ENCODE measurements around the gene ITGB6.

Gene ITGB6

DNA sequence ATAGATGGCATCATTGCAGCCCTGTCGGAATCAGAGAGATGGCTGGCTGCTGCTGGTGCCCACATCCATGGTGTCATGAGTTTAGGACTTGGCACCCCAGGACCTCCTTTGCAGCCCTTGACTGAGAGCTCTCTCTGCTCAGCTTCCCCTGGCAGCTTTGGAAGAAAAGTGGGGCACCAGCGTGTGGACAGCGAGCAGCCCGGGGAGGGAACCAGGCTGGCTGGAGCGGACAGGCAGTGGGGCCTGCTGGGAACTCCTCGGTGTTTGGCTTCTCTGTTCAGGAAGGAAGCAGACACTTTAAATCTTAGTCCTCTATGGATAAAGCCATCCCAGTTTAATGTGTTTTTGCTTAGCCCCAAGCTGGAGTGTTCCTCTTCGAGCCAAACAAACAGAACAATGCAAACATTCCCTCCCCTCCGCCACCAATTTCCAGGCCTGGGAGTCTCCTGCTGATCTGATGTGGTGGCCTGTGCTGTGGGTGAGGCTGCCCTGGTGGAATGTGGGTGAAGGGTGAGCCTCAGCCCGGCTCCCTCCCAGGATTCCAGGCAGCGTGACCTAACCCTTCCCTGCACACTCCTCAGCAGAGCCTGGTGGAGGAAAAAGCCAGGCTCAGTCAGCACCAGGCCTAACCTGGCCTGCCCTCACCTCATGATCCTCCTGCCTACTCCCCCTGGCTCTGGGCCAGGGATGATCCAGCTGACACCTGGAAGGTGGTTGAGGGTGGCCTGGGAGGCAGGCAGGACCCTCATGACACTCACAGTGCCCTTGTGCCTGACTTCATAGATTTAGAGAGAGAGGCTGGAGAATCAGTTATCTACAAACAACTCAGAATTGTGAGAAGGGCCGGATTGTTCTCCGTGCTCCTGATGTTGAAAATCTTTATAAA is 21.6 kb upstream of the ITGB6 start:
- no peak overlapping the region for H3K4me3 ChIP-seq (ENCODE audit: low read depth, low read length)
- TF ChIP-seq, protein P1, sequence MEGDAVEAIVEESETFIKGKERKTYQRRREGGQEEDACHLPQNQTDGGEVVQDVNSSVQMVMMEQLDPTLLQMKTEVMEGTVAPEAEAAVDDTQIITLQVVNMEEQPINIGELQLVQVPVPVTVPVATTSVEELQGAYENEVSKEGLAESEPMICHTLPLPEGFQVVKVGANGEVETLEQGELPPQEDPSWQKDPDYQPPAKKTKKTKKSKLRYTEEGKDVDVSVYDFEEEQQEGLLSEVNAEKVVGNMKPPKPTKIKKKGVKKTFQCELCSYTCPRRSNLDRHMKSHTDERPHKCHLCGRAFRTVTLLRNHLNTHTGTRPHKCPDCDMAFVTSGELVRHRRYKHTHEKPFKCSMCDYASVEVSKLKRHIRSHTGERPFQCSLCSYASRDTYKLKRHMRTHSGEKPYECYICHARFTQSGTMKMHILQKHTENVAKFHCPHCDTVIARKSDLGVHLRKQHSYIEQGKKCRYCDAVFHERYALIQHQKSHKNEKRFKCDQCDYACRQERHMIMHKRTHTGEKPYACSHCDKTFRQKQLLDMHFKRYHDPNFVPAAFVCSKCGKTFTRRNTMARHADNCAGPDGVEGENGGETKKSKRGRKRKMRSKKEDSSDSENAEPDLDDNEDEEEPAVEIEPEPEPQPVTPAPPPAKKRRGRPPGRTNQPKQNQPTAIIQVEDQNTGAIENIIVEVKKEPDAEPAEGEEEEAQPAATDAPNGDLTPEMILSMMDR (IDR thresholded peaks at IDR 0.05; ENCODE audit: borderline replicate concordance, insufficient read depth, low read depth, low read length) = no peak

DNA sequence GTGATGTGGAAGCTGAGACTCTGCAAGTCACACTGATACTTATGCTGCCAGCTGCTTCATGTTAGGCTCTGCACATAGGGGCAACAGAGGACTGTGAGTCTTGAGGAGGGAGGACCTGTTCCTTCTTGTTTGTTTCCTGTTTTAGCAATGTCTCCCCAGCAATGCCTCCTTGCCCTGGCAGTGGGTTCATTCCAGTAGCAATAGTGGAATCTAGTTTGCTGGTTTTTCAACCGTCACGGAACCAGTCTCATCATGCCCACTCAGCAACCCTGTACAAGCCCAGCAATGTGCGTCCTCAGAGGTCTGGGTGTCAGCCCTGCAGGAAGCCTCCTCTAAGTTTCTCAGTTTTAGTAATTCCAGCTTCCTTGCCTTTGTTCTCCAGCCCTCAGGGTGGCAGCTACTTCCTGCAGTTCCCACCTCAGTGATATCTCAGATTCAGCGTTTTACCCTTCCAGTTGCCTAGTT is 20.5 kb upstream of the ITGB6 start:
- H3K4me3 ChIP-seq (ENCODE audit: low read depth, low read length) = no peak overlapping the region
- TF ChIP-seq, protein P1 (IDR thresholded peaks at IDR 0.05; ENCODE audit: borderline replicate concordance, insufficient read depth, low read depth, low read length) = no peak

DNA sequence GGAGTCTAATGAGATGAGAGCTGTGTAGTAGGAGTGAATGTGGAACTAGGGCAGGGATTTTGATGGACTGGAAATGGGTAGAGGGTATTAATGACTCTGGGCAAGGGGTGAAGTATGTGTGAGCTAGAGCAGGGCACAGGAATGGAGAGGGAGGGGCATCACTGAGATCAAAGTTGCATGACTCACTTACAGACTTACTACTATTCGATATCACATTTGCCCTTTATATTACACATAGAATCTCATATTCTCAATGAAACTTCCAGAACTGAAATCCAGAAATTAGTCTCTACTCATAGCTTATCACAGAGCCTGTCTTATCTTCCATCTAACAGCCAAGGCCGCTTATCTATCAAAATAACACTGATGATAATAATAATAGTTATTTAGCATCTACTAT is 20.0 kb upstream of the ITGB6 start:
- TF ChIP-seq, protein P1 (IDR thresholded peaks at IDR 0.05; ENCODE audit: borderline replicate concordance, insufficient read depth, low read depth, low read length) = no peak
- no peak overlapping the region for H3K4me3 ChIP-seq (ENCODE audit: low read depth, low read length)

DNA sequence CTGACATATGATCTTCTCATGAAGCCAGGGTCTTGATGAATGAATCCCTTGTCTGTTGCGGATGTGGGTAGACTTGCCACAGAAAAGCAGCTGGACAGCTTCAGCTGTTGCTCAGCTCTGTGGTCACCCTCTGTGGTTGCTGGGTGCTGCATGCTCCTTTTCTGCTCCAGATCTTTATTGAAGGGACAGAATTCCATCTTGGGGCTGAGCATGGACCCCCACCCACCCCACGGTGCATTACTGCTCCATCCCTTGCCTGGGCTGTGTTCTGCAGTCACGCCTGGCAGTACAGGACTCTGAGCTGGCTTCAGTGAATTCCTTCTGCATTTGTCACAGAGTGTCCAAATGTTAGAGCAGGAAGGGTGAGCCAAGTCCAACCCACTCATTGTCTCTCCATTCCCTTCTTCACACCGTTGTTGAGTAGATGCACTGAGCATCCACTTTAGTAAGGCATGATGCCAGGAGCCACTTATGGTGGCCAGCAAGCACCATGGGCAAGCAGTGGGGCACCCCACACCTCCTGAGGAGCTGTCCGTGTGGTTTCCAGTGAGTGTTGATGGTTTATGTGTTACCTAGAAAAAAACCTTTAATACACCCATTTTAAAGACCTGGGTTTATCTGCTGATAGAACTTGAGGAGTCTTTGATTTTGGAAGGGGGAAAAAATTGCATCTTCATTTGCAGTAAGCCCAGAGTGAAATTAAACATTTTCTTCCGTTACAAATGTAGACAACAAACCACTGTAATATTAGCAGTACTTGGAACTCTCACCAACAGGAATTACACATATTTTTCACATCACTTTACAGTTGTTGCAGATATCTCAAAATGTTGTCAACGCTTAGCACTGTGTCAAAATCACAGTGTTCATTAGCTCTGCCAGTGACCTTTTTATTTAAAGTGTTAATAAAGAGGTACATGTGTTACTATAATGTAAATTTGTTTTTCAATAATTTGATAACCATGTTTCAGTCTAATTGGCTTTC is 14.7 kb upstream of the ITGB6 start:
- TF ChIP-seq, protein P1 (IDR thresholded peaks at IDR 0.05; ENCODE audit: borderline replicate concordance, insufficient read depth, low read depth, low read length) = no peak
- no peak overlapping the region for H3K4me3 ChIP-seq (ENCODE audit: low read depth, low read length)

DNA sequence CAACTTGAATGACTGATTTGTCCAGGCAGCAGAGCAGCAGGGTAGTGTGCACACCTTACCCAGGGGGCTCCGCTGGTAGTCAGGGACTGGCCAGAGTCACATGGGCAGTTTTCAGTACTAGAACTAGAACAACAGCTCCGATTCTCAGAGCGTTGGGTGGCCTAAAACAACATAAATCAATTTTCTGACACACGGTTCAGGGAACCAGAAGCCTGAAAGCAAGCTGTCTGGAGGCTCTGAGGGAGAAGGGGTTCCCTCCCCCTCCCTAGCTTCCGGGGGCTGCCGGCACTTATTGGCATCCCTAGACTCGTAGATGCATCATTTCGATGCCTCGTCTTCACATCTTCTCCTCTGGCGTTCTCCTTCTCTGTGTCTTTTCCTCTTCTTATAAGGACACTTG is 13.4 kb upstream of the ITGB6 start:
- TF ChIP-seq, protein P1 (IDR thresholded peaks at IDR 0.05; ENCODE audit: borderline replicate concordance, insufficient read depth, low read depth, low read length) = no peak

DNA sequence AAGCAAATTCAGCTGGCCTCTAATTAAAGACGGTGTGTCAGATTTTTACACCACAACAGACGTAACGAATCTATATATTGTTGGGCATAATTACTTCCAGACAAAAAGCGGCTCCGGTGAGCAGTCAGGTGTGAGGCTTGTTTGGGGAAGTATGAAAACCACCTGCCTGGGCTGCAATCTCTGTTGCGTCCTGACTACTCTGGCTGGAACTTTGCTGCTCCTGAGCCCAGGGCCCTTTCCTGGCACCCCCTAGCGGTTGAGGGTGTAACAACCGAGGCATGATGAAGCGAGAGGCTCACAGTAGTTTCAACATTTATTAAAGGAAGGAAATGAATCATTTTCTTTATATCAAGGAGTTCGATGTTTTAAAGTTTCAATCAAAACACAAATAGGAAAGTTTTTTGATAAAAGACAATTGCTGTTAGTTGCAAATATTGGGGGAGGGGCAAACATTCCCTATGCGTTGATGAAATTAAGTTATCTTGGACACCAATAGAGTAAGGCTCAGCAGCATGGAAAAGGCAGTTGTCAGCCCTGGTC is 10.6 kb upstream of the ITGB6 start:
- no peak overlapping the region for H3K4me3 ChIP-seq (ENCODE audit: low read depth, low read length)

More for the DNA sequence above, 13.4 kb upstream of the ITGB6 start:
- H3K4me3 ChIP-seq (ENCODE audit: low read depth, low read length) = no peak overlapping the region

More for the DNA sequence above, 10.6 kb upstream of the ITGB6 start:
- TF ChIP-seq, protein P1 (IDR thresholded peaks at IDR 0.05; ENCODE audit: borderline replicate concordance, insufficient read depth, low read depth, low read length) = peak; percentile 95

All from GM12875 (cell line).